ACHN (cell line): ENCODE data around the gene ADGRE3.

Source experiments
- DNase-seq: peaks from one replicate; pipeline ENCODE4 v3.0.0-alpha.2; 2015
- in situ Hi-C: cut with HindIII; loops from 2 replicates; pipeline ENCODE4 v1.10.0; 2017; ENCODE audit warnings: low sequenced_read_pairs, low pct_ligation_motif_present, low pct_unique_long_range_greater_than_20kb

Gene ADGRE3

GRCh38 chr19:14570864-14571527, 103.6 kb downstream of the ADGRE3 start:
- in situ Hi-C loops: no loop called here
- DNase-seq: no peak
